ENCODE measurements around the gene TMEM144.
"Not testable (repeated sequence)": the region's sequence is repeated elsewhere in the genome, so short reads cannot be mapped to it uniquely, and the experiment has no call there.

Gene TMEM144

GRCh38 chr4:158234671-158235070 lies 24.4 kb downstream of the TMEM144 start:
- DNase-seq (ENCODE audit: low spot score) (no peak), FAIRE-seq (no peak)

GRCh38 chr4:158236304-158237030 lies 26.2 kb downstream of the TMEM144 start:
- FAIRE-seq (no peak), DNase-seq (ENCODE audit: low spot score) (no peak)

- FAIRE-seq (no peak), DNase-seq (ENCODE audit: low spot score) (no peak)
These were observed 28.3 kb downstream of the TMEM144 start for GRCh38 chr4:158238575-158238974.

- no peak for DNase-seq (ENCODE audit: low spot score)
- FAIRE-seq: no peak
These were observed 28.9 kb downstream of the TMEM144 start for GRCh38 chr4:158239196-158239595.

- DNase-seq (ENCODE audit: low spot score): no peak
- no peak for FAIRE-seq
These were observed 32.8 kb downstream of the TMEM144 start for GRCh38 chr4:158243071-158243470.

DNA sequence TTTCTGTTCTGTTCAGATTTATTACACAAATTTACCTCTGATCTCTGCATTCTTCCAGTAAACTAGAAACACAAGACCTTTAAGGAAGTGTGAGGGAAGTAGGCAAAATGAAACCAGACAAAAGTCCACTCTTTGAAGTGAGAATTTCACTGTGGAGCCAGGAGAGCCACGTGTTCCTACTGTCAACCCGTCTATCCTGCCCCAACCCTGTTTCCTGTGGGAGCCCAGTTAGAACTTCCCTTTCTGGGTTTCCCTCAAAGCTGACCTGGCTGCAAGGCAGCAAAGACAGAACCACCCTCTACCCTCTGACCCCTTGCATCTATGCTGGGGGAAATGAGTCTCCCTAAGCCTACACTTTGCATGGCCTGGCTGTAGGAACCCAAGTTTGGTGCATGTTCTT lies 40.0 kb downstream of the TMEM144 start:
- DNase-seq (ENCODE audit: low spot score) (no peak), FAIRE-seq (no peak)

DNA sequence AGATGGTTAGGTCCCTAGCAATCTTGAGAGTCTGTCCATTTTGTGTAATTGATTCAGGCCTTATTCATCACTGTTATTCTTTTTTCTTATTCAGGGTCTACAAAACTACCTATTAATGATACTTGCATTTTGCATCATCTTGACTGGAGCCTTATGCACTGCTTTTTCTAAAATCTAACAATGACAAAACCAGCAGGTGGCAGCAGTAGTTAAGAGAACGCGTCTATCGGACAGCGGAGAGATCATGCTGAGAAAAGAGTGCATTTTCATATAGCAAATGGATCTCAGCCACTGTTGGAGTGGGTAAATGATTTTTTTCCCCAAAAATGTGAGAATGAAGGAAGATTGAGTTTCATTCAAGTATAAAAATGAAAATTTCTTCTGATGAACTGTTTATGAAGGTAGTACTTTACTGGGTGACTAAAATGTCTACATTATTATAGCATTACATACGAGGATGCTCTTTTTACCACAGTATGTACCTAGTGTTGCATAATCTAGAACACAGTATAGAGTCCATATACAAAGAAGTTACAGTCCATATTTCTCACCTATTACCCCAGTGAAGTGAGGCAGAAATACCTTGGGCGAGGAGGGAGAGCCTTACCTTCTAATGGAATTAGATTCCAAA lies 43.2 kb downstream of the TMEM144 start:
- FAIRE-seq (no peak), DNase-seq (ENCODE audit: low spot score) (no peak)

DNA sequence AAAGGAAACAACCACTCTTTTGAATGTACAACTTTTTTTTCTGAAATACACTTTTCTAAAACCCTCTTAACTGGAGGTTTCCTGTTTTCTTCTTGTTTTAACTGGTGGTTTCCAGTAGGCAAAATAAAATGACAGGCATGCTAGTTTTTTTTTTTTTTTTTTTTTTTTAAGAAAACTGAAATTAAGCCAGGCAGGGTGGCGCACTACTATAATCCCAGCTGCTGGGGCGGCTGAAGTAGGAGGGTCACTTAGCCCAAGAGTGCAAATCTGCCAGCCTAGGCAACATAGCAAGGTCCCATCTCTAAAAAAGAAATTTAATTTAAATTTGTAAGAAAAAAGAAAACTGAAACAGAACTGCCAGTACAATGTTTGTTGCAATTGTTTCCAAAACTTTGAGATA lies 44.0 kb downstream of the TMEM144 start:
- no peak for FAIRE-seq
- no peak for DNase-seq (ENCODE audit: low spot score)

GRCh38 chr4:158255727-158256324 lies 45.5 kb downstream of the TMEM144 start:
- FAIRE-seq (peak; percentile 54), DNase-seq (ENCODE audit: low spot score) (peak; percentile 19)

GRCh38 chr4:158259955-158260575 lies 49.8 kb downstream of the TMEM144 start:
- peak; percentile 11 for FAIRE-seq
- peak; percentile 13 for DNase-seq (ENCODE audit: low spot score)

DNA sequence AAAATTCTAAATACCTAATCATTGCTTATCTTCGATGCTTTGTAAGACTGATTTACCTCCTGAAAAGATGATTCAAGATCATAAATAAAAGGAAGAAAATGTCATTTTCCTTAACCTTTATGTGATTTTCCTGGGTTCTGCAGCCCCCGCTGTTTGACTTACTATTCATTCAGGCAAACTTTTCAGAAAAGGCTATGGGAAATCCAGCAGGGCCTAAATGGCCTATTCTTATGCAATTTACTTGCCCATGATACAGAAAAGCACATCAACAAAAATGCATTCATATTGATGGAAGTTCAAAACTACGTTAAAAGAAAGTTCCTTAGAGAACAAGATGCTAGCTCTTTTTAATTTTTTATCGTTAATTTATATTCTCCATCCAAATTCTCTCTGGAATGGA lies 51.2 kb downstream of the TMEM144 start:
- DNase-seq (ENCODE audit: low spot score) (no peak), FAIRE-seq (no peak)

GRCh38 chr4:158268553-158268952 lies 58.3 kb downstream of the TMEM144 start:
- FAIRE-seq: no peak
- no peak for DNase-seq (ENCODE audit: low spot score)

GRCh38 chr4:158274636-158275035 lies 64.3 kb downstream of the TMEM144 start:
- FAIRE-seq (no peak), DNase-seq (ENCODE audit: low spot score) (no peak)

DNA sequence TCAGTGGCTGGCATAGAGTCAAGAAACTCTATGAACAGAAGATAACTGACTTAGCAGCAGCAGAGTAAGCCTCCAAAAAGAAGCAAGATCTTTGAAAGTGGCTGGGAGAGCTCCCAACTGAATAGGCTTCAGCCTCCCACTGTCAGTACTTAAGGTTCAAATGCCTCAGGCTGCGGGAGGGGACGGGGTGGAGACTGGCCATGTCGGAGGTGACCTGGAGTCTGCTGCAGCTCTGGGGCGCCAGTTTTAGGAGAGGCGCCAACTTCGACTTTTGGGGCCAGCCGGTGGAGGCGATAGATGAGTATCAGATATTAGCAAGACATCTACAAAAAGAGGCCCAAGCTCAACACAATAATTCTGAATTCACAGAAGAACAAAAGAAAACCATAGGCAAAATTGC lies 67.3 kb downstream of the TMEM144 start:
- DNase-seq (ENCODE audit: low spot score) (no peak), FAIRE-seq (no peak)

- FAIRE-seq; DNase-seq (ENCODE audit: low spot score): not testable (repeated sequence)
These were observed 68.8 kb downstream of the TMEM144 start for GRCh38 chr4:158279052-158279451.

GRCh38 chr4:158280856-158281255 lies 70.6 kb downstream of the TMEM144 start:
- FAIRE-seq (no peak), DNase-seq (ENCODE audit: low spot score) (no peak)

DNA sequence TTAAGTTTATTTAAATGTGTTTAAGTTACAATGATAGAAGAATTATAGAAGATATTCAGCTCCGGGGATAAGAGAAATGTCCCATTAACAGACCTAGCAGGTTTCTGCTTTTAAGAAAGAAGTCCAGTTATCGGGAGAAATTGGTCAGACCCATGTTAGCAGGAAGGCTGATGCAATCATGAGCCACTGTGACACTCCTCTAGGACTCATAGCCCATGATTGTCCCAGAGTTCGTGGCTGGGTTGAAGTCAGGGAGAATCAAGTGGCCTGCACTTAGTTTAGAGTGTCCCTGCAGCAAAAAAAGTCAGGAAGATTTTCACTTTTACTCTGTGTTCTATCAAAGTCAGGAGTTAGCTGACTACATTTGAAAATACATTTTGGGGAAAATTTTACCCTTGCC lies 72.0 kb downstream of the TMEM144 start:
- FAIRE-seq: no peak

GRCh38 chr4:158285429-158286216 lies 75.3 kb downstream of the TMEM144 start:
- DNase-seq (ENCODE audit: low spot score) (no peak), FAIRE-seq (no peak)

More for the DNA sequence above, 72.0 kb downstream of the TMEM144 start:
- DNase-seq (ENCODE audit: low spot score): no peak

DNA sequence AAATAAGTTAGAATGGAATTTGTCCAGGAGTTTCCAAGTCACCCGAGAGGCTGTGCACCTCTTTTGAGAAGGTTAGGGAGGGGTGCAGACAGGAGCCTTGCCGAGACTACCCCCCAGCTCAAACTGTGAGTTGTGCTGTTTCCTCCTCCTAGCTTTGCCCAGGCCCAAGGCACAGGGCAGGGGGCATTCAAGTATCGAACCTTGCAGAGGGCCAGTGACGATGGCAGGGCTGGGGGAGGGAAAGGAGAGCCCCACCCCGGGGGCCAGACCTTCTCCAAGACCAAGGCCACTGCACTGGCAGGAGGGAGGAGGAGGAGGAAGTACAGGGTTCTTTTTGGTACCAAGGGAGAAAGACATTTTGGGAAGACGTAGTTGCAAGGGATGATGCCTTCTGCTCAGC lies 80.6 kb downstream of the TMEM144 start:
- DNase-seq (ENCODE audit: low spot score) (no peak), FAIRE-seq (no peak)

- no peak for DNase-seq (ENCODE audit: low spot score)
- no peak for FAIRE-seq
These were observed 81.2 kb downstream of the TMEM144 start for GRCh38 chr4:158291334-158292055.

DNA sequence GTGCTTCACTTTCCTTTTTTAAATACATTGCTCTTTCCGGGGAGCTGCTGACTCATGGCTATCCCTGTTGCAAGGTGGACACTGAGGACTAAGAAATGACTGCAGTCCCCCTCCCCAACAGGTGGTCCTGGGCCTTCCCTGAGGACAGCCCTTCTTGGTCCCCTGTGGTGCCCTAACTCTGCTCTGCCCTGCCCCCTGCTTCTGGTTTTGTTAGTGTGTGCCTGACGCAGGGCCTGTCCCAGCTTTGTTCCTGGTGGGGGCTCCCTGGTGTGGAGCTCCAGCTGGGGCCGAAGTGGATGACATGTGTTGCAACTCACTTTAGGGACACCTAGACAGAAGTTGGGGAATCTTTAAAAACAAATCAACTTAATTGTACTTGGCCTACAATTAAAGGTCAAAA lies 81.9 kb downstream of the TMEM144 start:
- FAIRE-seq (no peak), DNase-seq (ENCODE audit: low spot score) (no peak)
